Uterus (tissue), 4 donors: Measurements from ENCODE around the gene TMC6. TPM values are rescaled to one million over a fixed set of nuclear protein-coding genes. Genes with fewer than 3 reads are reported as not detected.

Experiments used
- DNase-seq, 2 donors: peaks; one replicate each; pipeline ENCODE4 v3.0.0-alpha.2; 2019 to 2020
- H3K27ac ChIP-seq, 2 donors: fragments of 200-600 bp; sonication (generic); 1 replicate in 1 of 2; 2 replicates in 1 of 2; pipeline ENCODE4 v1.5.1; 2016 to 2018
- H3K27me3 ChIP-seq, 2 donors: fragments of 200-600 bp; sonication (generic); one replicate each; pipeline ENCODE4 v1.5.1; 2018 to 2019; ENCODE audit warnings: control low read depth in 1 of 2
- H3K36me3 ChIP-seq, 2 donors: fragments of 200-600 bp; sonication (generic); one replicate each; pipeline ENCODE4 v1.5.1; 2019; ENCODE audit warnings: control low read depth in 1 of 2
- H3K4me1 ChIP-seq, 2 donors: fragments of 200-600 bp; sonication (generic); one replicate each; pipeline ENCODE4 v1.5.1; 2018 to 2019; ENCODE audit warnings: control low read depth in 1 of 2
- H3K4me3 ChIP-seq, 2 donors: fragments of 200-600 bp; sonication (generic); 1 replicate in 1 of 2; 2 replicates in 1 of 2; pipeline ENCODE4 v1.5.1; 2018 to 2019; ENCODE audit warnings: mild to moderate bottlenecking in 1 of 2
- H3K9me3 ChIP-seq, 2 donors: fragments of 200-600 bp; sonication (generic); one replicate each; pipeline ENCODE4 v1.5.1; 2019; ENCODE audit warnings: control low read depth in 1 of 2
- POLR2A ChIP-seq, 2 donors: fragments of 450-650 bp; IDR thresholded peaks; one replicate each; pipeline ENCODE4 v1.6.1; 2016; ENCODE audit warnings: antibody characterized with exemption in 2 of 2, mild to moderate bottlenecking in 1 of 2, moderate library complexity in 1 of 2
- intact Hi-C: fragments of 100-400 bp; cut with DNase I; formaldehyde crosslinking; loops from one replicate; pipeline ENCODE4 v1.15.1; 2023; ENCODE audit warnings: low total_unique reads
- total RNA-seq, 4 donors: library from RNA; depleted of rRNA in 3 of 4; stranded (reverse); fragments of >200 nt in 3 of 4; gene quantifications; one replicate each; pipeline versions ENCODE4 v1.1.0 to v1.2.4, GENCODE V29; 2014 to 2023
- TF ChIP-seq, protein P1 (sequence below), 4 experiments: fragments of 200-600 bp in 2 of 4; fragments of 450-650 bp in 2 of 4; sonication (generic) in 2 of 4; IDR thresholded peaks; one replicate each; pipeline ENCODE4 v1.5.1; 2016 to 2019; ENCODE audit warnings: antibody characterized with exemption in 4 of 4, mild to moderate bottlenecking in 2 of 4, moderate library complexity in 1 of 4
- donor health status: DM: yes; HTN: yes; CAD: no.

TMC6 gene
- total RNA-seq, 4 donors from 2014 or later, result 8.2 to 56.1 (median 16.1) TPM

- no peak for DNase-seq
- H3K9me3 ChIP-seq, result no peaks in the 10 kb centered on the region
- no peak for TF ChIP-seq POLR2A (IDR thresholded peaks at IDR 0.05)
- TF ChIP-seq, protein P1, sequence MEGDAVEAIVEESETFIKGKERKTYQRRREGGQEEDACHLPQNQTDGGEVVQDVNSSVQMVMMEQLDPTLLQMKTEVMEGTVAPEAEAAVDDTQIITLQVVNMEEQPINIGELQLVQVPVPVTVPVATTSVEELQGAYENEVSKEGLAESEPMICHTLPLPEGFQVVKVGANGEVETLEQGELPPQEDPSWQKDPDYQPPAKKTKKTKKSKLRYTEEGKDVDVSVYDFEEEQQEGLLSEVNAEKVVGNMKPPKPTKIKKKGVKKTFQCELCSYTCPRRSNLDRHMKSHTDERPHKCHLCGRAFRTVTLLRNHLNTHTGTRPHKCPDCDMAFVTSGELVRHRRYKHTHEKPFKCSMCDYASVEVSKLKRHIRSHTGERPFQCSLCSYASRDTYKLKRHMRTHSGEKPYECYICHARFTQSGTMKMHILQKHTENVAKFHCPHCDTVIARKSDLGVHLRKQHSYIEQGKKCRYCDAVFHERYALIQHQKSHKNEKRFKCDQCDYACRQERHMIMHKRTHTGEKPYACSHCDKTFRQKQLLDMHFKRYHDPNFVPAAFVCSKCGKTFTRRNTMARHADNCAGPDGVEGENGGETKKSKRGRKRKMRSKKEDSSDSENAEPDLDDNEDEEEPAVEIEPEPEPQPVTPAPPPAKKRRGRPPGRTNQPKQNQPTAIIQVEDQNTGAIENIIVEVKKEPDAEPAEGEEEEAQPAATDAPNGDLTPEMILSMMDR (IDR thresholded peaks at IDR 0.05), result no peak
- no peaks in the 10 kb centered on the region for H3K27me3 ChIP-seq
- no peaks in the 10 kb centered on the region for H3K4me1 ChIP-seq
- no peak overlapping the region for H3K27ac ChIP-seq
- H3K4me3 ChIP-seq, result no peak overlapping the region
- H3K36me3 ChIP-seq, result no peaks in the 10 kb centered on the region
- intact Hi-C loops, result loop anchor here (5.0 kb wide), 1 partner anchor 734 kb away; no protein-coding TSS in a partner anchor
Observed at GRCh38 chr17:78096093-78096492, 32.5 kb downstream of the TMC6 start.

DNA sequence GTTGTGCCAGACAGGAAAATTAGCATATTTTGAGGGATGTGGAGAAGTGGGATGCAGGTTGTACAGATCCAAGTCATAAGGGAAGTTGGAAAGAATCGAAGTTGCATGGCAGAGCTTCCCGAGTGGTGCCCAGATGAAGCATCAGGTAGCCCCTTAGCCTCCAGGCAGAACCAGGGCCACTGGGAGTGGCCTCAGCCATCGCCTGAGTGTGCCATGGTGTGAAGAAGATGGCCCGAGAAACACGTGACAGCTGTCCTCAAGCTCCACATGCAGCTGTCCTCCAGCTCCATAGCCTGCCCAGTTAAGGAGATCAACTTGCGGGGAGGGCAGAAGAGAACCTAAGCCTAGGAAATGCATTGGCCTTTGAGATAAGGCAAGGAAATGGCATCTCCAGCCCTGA is 33.5 kb downstream of the TMC6 start:
- Histone ChIP-seq H3K36me3 (no peaks in the 10 kb centered on the region), H3K27ac (no peak overlapping the region), H3K4me3 (no peak overlapping the region), H3K27me3 (no peaks in the 10 kb centered on the region), H3K9me3 (no peaks in the 10 kb centered on the region), H3K4me1 (no peaks in the 10 kb centered on the region)
- intact Hi-C loops, result loop anchor here (5.0 kb wide), 1 partner anchor 733 kb away; no protein-coding TSS in a partner anchor
- no peak for DNase-seq
- TF ChIP-seq POLR2A (IDR thresholded peaks at IDR 0.05), result no peak
- TF ChIP-seq, protein P1 (IDR thresholded peaks at IDR 0.05), result no peak

DNA sequence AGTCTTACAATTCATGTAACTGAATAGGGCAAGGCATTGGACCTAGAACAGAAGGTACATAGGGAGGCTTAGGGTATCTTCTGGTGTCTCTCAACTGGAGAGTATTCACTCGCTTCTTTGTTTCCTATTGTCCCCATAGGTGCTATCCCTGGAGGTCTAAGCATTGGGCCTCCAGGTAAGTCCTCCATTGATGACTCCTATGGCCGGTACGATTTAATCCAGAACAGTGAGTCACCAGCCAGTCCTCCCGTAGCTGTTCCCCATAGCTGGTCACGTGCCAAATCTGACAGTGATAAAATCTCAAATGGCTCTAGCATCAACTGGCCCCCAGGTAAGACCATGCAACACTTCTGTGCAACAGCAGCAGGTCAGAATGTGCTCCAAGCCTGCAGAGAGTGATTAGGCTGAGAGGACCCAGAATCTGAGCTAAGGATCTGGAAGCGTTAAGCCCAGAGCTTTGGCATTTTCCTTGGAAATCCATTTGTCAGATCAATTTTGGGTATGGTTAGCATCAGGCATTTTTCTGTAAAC is 35.7 kb downstream of the TMC6 start:
- no peak for TF ChIP-seq POLR2A (IDR thresholded peaks at IDR 0.05)
- TF ChIP-seq, protein P1 (IDR thresholded peaks at IDR 0.05), result no peak
- no peak for DNase-seq
- no peaks in the 10 kb centered on the region for H3K9me3 ChIP-seq
- H3K36me3 ChIP-seq, result no peaks in the 10 kb centered on the region
- no peaks in the 10 kb centered on the region for H3K27me3 ChIP-seq
- no peaks in the 10 kb centered on the region for H3K4me1 ChIP-seq
- intact Hi-C loops, result no loop called here
- H3K27ac ChIP-seq, result no peak overlapping the region
- H3K4me3 ChIP-seq, result no peak overlapping the region

- no peak overlapping the region for H3K27ac ChIP-seq
- no peak overlapping the region for H3K4me3 ChIP-seq
- intact Hi-C loops, result no loop called here
- no peaks in the 10 kb centered on the region for H3K9me3 ChIP-seq
- TF ChIP-seq, protein P1 (IDR thresholded peaks at IDR 0.05), result no peak
- no peaks in the 10 kb centered on the region for H3K4me1 ChIP-seq
- no peak for DNase-seq
- no peaks in the 10 kb centered on the region for H3K36me3 ChIP-seq
- H3K27me3 ChIP-seq, result no peaks in the 10 kb centered on the region
Observed at GRCh38 chr17:78089576-78090281, 38.8 kb downstream of the TMC6 start.

- no peaks in the 10 kb centered on the region for H3K9me3 ChIP-seq
- H3K36me3 ChIP-seq, result no peaks in the 10 kb centered on the region
- DNase-seq, result no peak
- H3K27ac ChIP-seq, result no peak overlapping the region
- no peaks in the 10 kb centered on the region for H3K27me3 ChIP-seq
- H3K4me3 ChIP-seq, result no peak overlapping the region
- no peak for TF ChIP-seq POLR2A (IDR thresholded peaks at IDR 0.05)
- TF ChIP-seq, protein P1 (IDR thresholded peaks at IDR 0.05), result no peak
- no peaks in the 10 kb centered on the region for H3K4me1 ChIP-seq
- intact Hi-C loops, result no loop called here
Observed at GRCh38 chr17:78088529-78088928, 40.0 kb downstream of the TMC6 start.
